Measurements from ENCODE around the gene RAPH1.

The RAPH1 gene

DNA sequence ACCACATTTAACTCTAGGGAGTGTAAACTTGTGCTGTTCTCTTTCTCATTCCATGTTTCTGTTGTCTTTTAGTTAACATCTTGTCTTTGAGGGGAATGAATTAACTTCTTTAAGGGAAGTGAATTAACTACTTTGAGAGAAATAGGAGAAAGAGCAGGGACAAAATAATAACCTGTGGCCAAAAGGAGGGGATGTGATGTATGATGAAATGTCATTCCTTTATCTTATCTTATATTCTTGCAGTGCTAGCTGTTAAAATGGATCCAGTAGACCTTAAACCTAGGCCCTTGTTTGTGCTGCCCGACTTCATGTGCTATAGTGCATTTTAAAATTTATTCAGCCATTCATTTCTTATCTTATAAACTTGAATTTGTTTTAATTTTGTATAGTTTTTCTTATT is 188.5 kb downstream of the RAPH1 start:
- no peaks in the 10 kb centered on the region for H3K9me3 ChIP-seq (ENCODE audit: low read depth, low read length)
- no peak overlapping the region for H3K9ac ChIP-seq (ENCODE audit: insufficient read length)
- H3K36me3 ChIP-seq (ENCODE audit: insufficient read depth, low read length) = peaks cover 11% of the 10 kb centered on the region; the same call in 1 of the 2 replicates
- no peak overlapping the region for H3K27ac ChIP-seq
- TF ChIP-seq FOXP2 (optimal IDR thresholded peaks at IDR 0.05; ENCODE audit: control extremely low read depth, extremely low read length, insufficient read depth) (no peak), EZH2 (IDR thresholded peaks at IDR 0.05) (no peak), POLR2AphosphoS5 (IDR thresholded peaks at IDR 0.05; ENCODE audit: borderline replicate concordance, low read depth, low read length) (no peak)
- no peak for DNase-seq (ENCODE audit: low read depth, low spot score)
- H3K4me3 ChIP-seq = no peak overlapping the region

DNA sequence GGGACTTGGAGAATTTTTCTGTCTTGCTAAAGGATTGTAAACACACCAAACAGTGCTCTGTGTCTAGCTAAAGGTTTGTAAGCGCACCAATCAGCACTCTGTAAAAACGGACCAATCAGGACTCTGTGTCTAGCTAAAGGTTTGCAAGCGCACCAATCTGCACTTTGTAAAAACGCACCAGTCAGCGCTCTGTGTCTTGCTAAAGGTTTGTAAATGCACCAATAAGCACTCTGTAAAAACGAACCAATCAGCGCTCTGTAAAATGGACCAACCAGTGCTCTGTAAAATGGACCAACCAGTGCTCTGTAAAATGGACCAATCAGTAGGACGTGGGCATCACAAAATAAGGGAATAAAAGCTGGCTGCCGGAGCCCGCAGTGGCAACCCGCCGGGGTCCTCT is 190.4 kb downstream of the RAPH1 start:
- H3K4me3 ChIP-seq = no peak overlapping the region
- H3K9ac ChIP-seq (ENCODE audit: insufficient read length) = no peak overlapping the region
- peaks cover 11% of the 10 kb centered on the region; the same call in 1 of the 2 replicates for H3K36me3 ChIP-seq (ENCODE audit: insufficient read depth, low read length)
- H3K27ac ChIP-seq = no peak overlapping the region
- no peak for DNase-seq (ENCODE audit: low read depth, low spot score)
- no peaks in the 10 kb centered on the region for H3K9me3 ChIP-seq (ENCODE audit: low read depth, low read length)
- TF ChIP-seq FOXP2 (optimal IDR thresholded peaks at IDR 0.05; ENCODE audit: control extremely low read depth, extremely low read length, insufficient read depth) (no peak), EZH2 (IDR thresholded peaks at IDR 0.05) (no peak), POLR2AphosphoS5 (IDR thresholded peaks at IDR 0.05; ENCODE audit: borderline replicate concordance, low read depth, low read length) (no peak)
